Sigmoid colon (tissue), 4 donors: ENCODE measurements around the gene TTC8.

Experiments
- EP300 ChIP-seq, 4 donors: sonication (generic); formaldehyde crosslinking; IDR thresholded peaks; one replicate each; pipeline ENCODE4 v1.6.1; 2017; ENCODE audit warnings: antibody characterized with exemption in 4 of 4
- TF ChIP-seq, protein P1 (sequence below), 4 experiments: fragments of 450-650 bp in 3 of 4; fragments of 200-600 bp in 1 of 4; IDR thresholded peaks; one replicate each; pipeline ENCODE4 v1.5.1; 2016 to 2019; ENCODE audit warnings: antibody characterized with exemption in 4 of 4, mild to moderate bottlenecking in 3 of 4, moderate library complexity in 2 of 4

DNA sequence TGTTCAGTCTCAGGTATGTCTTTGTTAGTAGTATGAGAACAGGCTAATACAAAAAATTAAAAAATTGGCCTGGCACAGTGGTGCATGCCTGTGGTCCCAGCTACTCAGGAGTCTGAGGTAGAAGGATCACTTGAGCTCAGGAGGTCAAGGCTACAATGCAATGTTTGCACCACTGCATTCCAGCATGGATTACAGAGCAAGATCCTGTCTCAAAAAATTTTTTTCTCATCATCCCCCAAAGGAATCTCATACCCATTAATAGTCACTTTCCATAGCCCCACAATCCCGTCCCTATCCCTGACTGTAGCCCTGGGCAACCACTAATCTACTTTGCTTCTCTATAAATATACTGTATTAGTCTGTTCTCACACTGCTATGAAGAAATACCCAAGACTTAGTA lies 57.8 kb downstream of the TTC8 start:
- TF ChIP-seq, protein P1, sequence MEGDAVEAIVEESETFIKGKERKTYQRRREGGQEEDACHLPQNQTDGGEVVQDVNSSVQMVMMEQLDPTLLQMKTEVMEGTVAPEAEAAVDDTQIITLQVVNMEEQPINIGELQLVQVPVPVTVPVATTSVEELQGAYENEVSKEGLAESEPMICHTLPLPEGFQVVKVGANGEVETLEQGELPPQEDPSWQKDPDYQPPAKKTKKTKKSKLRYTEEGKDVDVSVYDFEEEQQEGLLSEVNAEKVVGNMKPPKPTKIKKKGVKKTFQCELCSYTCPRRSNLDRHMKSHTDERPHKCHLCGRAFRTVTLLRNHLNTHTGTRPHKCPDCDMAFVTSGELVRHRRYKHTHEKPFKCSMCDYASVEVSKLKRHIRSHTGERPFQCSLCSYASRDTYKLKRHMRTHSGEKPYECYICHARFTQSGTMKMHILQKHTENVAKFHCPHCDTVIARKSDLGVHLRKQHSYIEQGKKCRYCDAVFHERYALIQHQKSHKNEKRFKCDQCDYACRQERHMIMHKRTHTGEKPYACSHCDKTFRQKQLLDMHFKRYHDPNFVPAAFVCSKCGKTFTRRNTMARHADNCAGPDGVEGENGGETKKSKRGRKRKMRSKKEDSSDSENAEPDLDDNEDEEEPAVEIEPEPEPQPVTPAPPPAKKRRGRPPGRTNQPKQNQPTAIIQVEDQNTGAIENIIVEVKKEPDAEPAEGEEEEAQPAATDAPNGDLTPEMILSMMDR (IDR thresholded peaks at IDR 0.05), result no peak
- no peak for TF ChIP-seq EP300 (IDR thresholded peaks at IDR 0.05)
